H1 (cell line): ENCODE data around the gene ADAM12. TPM values are rescaled to one million over a fixed set of nuclear protein-coding genes. Genes with fewer than 3 reads are reported as not detected.

Source experiments
- CBX8 ChIP-seq: fragments of 300-800, 300-1000 bp; sonication (generic); IDR thresholded peaks from 2 replicates; pipeline ENCODE4 v1.7.1; 2016; ENCODE audit warnings: low read depth, low read length, borderline replicate concordance
- CTBP2 ChIP-seq: IDR thresholded peaks from 2 replicates; pipeline ENCODE4 v1.7.0; 2011; ENCODE audit warnings: borderline replicate concordance, mild to moderate bottlenecking, moderate library complexity, mixed read lengths, low read length; ENCODE audit not compliant: insufficient read depth, insufficient read length
- polyA plus RNA-seq, 7 experiments: library from polyadenylated mRNA; depleted of rRNA in 3 of 7; stranded (reverse) in 5 of 7; unstranded in 2 of 7; fragments of >200 nt in 5 of 7; fragments of 200-250 nt in 2 of 7; gene quantifications; 1 replicate in 5 of 7; 2 replicates in 1 of 7; 4 replicates in 1 of 7; pipeline versions ENCODE4 v1.2.1 to v1.2.3, GENCODE V29; 2011 to 2013; ENCODE audit warnings: missing spikeins in 2 of 7, mixed read lengths in 2 of 7
- total RNA-seq: library from RNA; stranded (reverse); fragmentation: NEBNext Ultra II Directional; extraction: Animal tissue kit (Norgen Biotek cat#: 25700); gene quantifications from 2 replicates; pipeline ENCODE4 v1.2.1, GENCODE V29; 2021
- TF ChIP-seq, protein P1 (sequence below): fragments of 300-600 bp; sonication (generic); IDR thresholded peaks from 2 replicates; pipeline ENCODE4 v1.7.1; 2012; ENCODE audit warnings: low read length, moderate library complexity, mild to moderate bottlenecking, inconsistent platforms; ENCODE audit not compliant: insufficient replicate concordance

The ADAM12 gene
- total and polyA plus RNA-seq, 2 of the 8 experiments (the other 6 are each of a cell fraction or from before 2014, with no cell fraction given), result 0.07 to 0.17 TPM

DNA sequence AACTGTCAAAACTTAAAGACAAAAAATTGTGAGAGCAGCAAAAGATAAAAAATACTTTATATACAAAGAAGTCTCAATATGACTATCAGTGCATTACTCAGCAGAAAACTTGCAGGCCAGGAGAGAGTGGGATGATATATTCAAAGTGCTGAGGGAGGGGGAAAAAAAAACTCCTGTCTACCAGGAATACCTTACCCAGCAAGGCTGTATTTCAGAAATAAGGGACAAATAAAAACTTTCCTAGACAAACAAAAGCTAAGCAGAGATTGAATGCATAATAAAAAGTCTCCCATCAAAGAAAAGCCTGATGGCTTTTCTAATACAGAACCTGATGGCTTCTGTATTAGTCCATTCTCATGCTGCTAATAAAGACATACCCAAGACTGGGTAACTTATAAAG is 31.1 kb downstream of the ADAM12 start (continued):
- TF ChIP-seq, protein P1, sequence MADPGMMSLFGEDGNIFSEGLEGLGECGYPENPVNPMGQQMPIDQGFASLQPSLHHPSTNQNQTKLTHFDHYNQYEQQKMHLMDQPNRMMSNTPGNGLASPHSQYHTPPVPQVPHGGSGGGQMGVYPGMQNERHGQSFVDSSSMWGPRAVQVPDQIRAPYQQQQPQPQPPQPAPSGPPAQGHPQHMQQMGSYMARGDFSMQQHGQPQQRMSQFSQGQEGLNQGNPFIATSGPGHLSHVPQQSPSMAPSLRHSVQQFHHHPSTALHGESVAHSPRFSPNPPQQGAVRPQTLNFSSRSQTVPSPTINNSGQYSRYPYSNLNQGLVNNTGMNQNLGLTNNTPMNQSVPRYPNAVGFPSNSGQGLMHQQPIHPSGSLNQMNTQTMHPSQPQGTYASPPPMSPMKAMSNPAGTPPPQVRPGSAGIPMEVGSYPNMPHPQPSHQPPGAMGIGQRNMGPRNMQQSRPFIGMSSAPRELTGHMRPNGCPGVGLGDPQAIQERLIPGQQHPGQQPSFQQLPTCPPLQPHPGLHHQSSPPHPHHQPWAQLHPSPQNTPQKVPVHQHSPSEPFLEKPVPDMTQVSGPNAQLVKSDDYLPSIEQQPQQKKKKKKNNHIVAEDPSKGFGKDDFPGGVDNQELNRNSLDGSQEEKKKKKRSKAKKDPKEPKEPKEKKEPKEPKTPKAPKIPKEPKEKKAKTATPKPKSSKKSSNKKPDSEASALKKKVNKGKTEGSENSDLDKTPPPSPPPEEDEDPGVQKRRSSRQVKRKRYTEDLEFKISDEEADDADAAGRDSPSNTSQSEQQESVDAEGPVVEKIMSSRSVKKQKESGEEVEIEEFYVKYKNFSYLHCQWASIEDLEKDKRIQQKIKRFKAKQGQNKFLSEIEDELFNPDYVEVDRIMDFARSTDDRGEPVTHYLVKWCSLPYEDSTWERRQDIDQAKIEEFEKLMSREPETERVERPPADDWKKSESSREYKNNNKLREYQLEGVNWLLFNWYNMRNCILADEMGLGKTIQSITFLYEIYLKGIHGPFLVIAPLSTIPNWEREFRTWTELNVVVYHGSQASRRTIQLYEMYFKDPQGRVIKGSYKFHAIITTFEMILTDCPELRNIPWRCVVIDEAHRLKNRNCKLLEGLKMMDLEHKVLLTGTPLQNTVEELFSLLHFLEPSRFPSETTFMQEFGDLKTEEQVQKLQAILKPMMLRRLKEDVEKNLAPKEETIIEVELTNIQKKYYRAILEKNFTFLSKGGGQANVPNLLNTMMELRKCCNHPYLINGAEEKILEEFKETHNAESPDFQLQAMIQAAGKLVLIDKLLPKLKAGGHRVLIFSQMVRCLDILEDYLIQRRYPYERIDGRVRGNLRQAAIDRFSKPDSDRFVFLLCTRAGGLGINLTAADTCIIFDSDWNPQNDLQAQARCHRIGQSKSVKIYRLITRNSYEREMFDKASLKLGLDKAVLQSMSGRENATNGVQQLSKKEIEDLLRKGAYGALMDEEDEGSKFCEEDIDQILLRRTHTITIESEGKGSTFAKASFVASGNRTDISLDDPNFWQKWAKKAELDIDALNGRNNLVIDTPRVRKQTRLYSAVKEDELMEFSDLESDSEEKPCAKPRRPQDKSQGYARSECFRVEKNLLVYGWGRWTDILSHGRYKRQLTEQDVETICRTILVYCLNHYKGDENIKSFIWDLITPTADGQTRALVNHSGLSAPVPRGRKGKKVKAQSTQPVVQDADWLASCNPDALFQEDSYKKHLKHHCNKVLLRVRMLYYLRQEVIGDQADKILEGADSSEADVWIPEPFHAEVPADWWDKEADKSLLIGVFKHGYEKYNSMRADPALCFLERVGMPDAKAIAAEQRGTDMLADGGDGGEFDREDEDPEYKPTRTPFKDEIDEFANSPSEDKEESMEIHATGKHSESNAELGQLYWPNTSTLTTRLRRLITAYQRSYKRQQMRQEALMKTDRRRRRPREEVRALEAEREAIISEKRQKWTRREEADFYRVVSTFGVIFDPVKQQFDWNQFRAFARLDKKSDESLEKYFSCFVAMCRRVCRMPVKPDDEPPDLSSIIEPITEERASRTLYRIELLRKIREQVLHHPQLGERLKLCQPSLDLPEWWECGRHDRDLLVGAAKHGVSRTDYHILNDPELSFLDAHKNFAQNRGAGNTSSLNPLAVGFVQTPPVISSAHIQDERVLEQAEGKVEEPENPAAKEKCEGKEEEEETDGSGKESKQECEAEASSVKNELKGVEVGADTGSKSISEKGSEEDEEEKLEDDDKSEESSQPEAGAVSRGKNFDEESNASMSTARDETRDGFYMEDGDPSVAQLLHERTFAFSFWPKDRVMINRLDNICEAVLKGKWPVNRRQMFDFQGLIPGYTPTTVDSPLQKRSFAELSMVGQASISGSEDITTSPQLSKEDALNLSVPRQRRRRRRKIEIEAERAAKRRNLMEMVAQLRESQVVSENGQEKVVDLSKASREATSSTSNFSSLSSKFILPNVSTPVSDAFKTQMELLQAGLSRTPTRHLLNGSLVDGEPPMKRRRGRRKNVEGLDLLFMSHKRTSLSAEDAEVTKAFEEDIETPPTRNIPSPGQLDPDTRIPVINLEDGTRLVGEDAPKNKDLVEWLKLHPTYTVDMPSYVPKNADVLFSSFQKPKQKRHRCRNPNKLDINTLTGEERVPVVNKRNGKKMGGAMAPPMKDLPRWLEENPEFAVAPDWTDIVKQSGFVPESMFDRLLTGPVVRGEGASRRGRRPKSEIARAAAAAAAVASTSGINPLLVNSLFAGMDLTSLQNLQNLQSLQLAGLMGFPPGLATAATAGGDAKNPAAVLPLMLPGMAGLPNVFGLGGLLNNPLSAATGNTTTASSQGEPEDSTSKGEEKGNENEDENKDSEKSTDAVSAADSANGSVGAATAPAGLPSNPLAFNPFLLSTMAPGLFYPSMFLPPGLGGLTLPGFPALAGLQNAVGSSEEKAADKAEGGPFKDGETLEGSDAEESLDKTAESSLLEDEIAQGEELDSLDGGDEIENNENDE, result no peak
- TF ChIP-seq CBX8 (no peak), CTBP2 (no peak)
